Measurements from ENCODE around the gene ZKSCAN8. TPM values are rescaled to one million over a fixed set of nuclear protein-coding genes. Genes with fewer than 3 reads are reported as not detected.

ZKSCAN8 gene
- total and polyA plus RNA-seq, 2 experiments from 2014 or later: 4.1 to 12.0 TPM

- H3K36me3 ChIP-seq (ENCODE audit: low read depth): no peaks in the 10 kb centered on the region
- no peaks in the 10 kb centered on the region for H3K79me2 ChIP-seq (ENCODE audit: insufficient read depth)
- H2AFZ ChIP-seq: no peak overlapping the region
- no peak overlapping the region for H3K9ac ChIP-seq
- no peak for DNase-seq
- H3F3A ChIP-seq (ENCODE audit: insufficient read depth): no peaks in the 10 kb centered on the region
- H3K4me1 ChIP-seq (ENCODE audit: insufficient read depth): no peaks in the 10 kb centered on the region
- no peak overlapping the region for H3K4me2 ChIP-seq (ENCODE audit: unreplicated experiment)
- no peaks in the 10 kb centered on the region for H3K9me3 ChIP-seq (ENCODE audit: low read depth)
- H3K9me2 ChIP-seq (ENCODE audit: insufficient read depth): no peaks in the 10 kb centered on the region
- no peak overlapping the region for H3K27ac ChIP-seq
- TF ChIP-seq EZH2phosphoT487 (IDR thresholded peaks at IDR 0.05; ENCODE audit: insufficient read depth, low read depth) (no peak), EZH2 (IDR thresholded peaks at IDR 0.05; ENCODE audit: insufficient read depth, poor library complexity, severe bottlenecking) (no peak)
- in situ Hi-C loops (cut with MboI): no loop called here
- no peaks in the 10 kb centered on the region; the same call in 1 of the 2 replicates for H3K27me3 ChIP-seq (replicated peaks; ENCODE audit: insufficient read depth)
- no peak overlapping the region for H3K4me3 ChIP-seq
- no peaks in the 10 kb centered on the region for H4K20me1 ChIP-seq (ENCODE audit: insufficient read depth)
- WGBS, 2 experiments (ENCODE audit: low coverage in 1 of 2, low lambda C conversion rate in 2 of 2, missing lambda C conversion rate in 2 of 2): 0 to 2% methylated on average over 1 of the region's 1 CpG
Observed at GRCh38 chr6:28182255-28182654, 40.6 kb downstream of the ZKSCAN8 start.

DNA sequence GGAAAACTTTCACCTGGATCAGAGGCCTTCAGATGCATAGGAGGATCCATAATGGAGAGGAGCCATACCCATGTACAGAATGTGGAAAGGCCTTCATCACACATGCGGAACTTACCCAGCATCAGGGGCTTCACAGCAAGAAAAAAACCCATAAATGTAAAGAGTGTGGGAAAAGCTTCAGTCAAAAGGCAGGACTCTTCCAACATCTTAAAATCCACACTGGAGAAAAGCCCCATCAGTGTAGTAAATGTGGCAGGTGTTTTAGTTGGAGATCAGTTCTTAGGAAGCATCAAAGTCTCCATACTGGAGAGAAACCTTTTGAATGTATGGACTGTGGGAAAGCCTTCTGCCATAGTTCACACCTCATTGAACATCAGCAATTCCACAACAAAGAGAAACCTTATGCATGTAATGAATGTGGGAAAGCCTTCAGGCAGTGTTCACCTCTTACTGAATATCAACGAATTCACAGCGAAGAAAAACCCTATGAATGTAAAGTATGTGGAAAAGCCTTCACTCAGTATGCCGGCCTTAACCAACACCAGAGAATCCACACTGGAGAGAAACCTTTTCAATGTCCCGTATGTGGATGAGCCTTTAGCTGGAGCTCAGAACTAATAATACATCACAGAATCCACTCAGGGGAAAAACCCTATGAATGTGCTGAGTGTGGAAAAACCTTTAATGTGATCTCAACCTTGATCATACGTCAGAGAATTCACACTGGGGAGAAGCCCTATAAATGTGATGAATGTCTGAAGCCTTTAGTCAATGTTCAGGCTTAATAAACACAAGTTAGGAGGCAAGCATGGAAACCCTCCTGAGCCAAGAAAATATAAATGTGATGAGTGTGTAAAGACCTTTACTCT is 46.7 kb downstream of the ZKSCAN8 start:
- H2AFZ ChIP-seq: no peak overlapping the region
- WGBS, 2 experiments (ENCODE audit: low coverage in 1 of 2, low lambda C conversion rate in 2 of 2, missing lambda C conversion rate in 2 of 2): 36 to 43% methylated on average over 6 of the region's 6 CpGs
- no peak overlapping the region for H3K27ac ChIP-seq
- no peaks in the 10 kb centered on the region for H3K36me3 ChIP-seq (ENCODE audit: low read depth)
- H3K4me3 ChIP-seq: no peak overlapping the region
- no peaks in the 10 kb centered on the region for H3F3A ChIP-seq (ENCODE audit: insufficient read depth)
- no peak overlapping the region for H3K4me2 ChIP-seq (ENCODE audit: unreplicated experiment)
- in situ Hi-C loops (cut with MboI): no loop called here
- peaks cover under 1% of the 10 kb centered on the region for H3K9me3 ChIP-seq (ENCODE audit: low read depth)
- H3K9me2 ChIP-seq (ENCODE audit: insufficient read depth): no peaks in the 10 kb centered on the region
- no peaks in the 10 kb centered on the region for H3K79me2 ChIP-seq (ENCODE audit: insufficient read depth)
- no peak overlapping the region for H3K9ac ChIP-seq
- DNase-seq: no peak
- H4K20me1 ChIP-seq (ENCODE audit: insufficient read depth): no peaks in the 10 kb centered on the region
- TF ChIP-seq EZH2 (IDR thresholded peaks at IDR 0.05; ENCODE audit: insufficient read depth, poor library complexity, severe bottlenecking) (no peak), EZH2phosphoT487 (IDR thresholded peaks at IDR 0.05; ENCODE audit: insufficient read depth, low read depth) (no peak)
- H3K27me3 ChIP-seq (replicated peaks; ENCODE audit: insufficient read depth): no peaks in the 10 kb centered on the region
- H3K4me1 ChIP-seq (ENCODE audit: insufficient read depth): no peaks in the 10 kb centered on the region

- H3K79me2 ChIP-seq (ENCODE audit: insufficient read depth): no peaks in the 10 kb centered on the region
- in situ Hi-C loops (cut with MboI): no loop called here
- no peak overlapping the region for H3K9ac ChIP-seq
- no peaks in the 10 kb centered on the region for H3K9me3 ChIP-seq (ENCODE audit: low read depth)
- H4K20me1 ChIP-seq (ENCODE audit: insufficient read depth): no peaks in the 10 kb centered on the region
- no peaks in the 10 kb centered on the region for H3K36me3 ChIP-seq (ENCODE audit: low read depth)
- H3F3A ChIP-seq (ENCODE audit: insufficient read depth): no peaks in the 10 kb centered on the region
- H3K4me1 ChIP-seq (ENCODE audit: insufficient read depth): no peaks in the 10 kb centered on the region
- H3K4me3 ChIP-seq: no peak overlapping the region
- H2AFZ ChIP-seq: no peak overlapping the region
- no peaks in the 10 kb centered on the region for H3K9me2 ChIP-seq (ENCODE audit: insufficient read depth)
- DNase-seq: no peak
- H3K27ac ChIP-seq: no peak overlapping the region
- no peak for TF ChIP-seq EZH2phosphoT487 (IDR thresholded peaks at IDR 0.05; ENCODE audit: insufficient read depth, low read depth)
- 0 to 5% methylated on average over 1 of the region's 1 CpG for WGBS, 2 experiments (ENCODE audit: low coverage in 1 of 2, low lambda C conversion rate in 2 of 2, missing lambda C conversion rate in 2 of 2)
- 0 out of 2 replicates have a peak, but pooled peaks cover 3% of the 10 kb centered on the region for H3K27me3 ChIP-seq (replicated peaks; ENCODE audit: insufficient read depth)
- no peak overlapping the region for H3K4me2 ChIP-seq (ENCODE audit: unreplicated experiment)
Observed at GRCh38 chr6:28200020-28200419, 58.3 kb downstream of the ZKSCAN8 start.

DNA sequence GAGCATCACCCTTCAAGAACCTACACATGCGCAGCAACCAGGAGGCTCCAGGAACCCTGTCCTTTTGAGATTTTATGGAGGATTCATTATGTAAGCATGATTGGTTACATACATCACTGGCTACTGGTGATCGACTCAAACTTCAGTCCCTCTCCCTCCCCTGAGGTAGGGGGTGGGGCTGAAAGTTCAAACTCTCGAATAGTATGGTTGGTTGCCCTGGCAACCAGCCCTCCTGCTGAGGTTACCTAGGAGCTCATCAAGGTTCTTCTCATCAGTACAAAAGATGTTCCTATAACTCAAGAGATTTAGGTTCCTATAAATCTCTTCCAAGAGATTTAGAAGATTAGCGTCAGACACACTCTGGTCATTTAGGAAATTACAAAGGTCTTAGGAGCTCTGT is 61.5 kb downstream of the ZKSCAN8 start:
- Histone ChIP-seq H3K9me3 (ENCODE audit: low read depth) (no peaks in the 10 kb centered on the region), H3K9me2 (ENCODE audit: insufficient read depth) (no peaks in the 10 kb centered on the region), H3F3A (ENCODE audit: insufficient read depth) (no peaks in the 10 kb centered on the region), H3K27me3 (replicated peaks; ENCODE audit: insufficient read depth) (peaks cover 26% of the 10 kb centered on the region), H4K20me1 (ENCODE audit: insufficient read depth) (no peaks in the 10 kb centered on the region), H3K4me2 (ENCODE audit: unreplicated experiment) (no peak overlapping the region), H3K9ac (no peak overlapping the region), H3K79me2 (ENCODE audit: insufficient read depth) (no peaks in the 10 kb centered on the region), H3K4me3 (no peak overlapping the region), H3K27ac (no peak overlapping the region), H3K4me1 (ENCODE audit: insufficient read depth) (no peaks in the 10 kb centered on the region), H2AFZ (no peak overlapping the region), H3K36me3 (ENCODE audit: low read depth) (no peaks in the 10 kb centered on the region)
- TF ChIP-seq EZH2 (IDR thresholded peaks at IDR 0.05; ENCODE audit: insufficient read depth, poor library complexity, severe bottlenecking) (no peak), EZH2phosphoT487 (IDR thresholded peaks at IDR 0.05; ENCODE audit: insufficient read depth, low read depth) (no peak)
- in situ Hi-C loops (cut with MboI): no loop called here
- 20 to 26% methylated on average over 4 of the region's 4 CpGs for WGBS, 2 experiments (ENCODE audit: low coverage in 1 of 2, low lambda C conversion rate in 2 of 2, missing lambda C conversion rate in 2 of 2)
- DNase-seq: no peak

Data from GM23248 (cell line).